Measurements from ENCODE around the gene ADAMTS17.

DNA sequence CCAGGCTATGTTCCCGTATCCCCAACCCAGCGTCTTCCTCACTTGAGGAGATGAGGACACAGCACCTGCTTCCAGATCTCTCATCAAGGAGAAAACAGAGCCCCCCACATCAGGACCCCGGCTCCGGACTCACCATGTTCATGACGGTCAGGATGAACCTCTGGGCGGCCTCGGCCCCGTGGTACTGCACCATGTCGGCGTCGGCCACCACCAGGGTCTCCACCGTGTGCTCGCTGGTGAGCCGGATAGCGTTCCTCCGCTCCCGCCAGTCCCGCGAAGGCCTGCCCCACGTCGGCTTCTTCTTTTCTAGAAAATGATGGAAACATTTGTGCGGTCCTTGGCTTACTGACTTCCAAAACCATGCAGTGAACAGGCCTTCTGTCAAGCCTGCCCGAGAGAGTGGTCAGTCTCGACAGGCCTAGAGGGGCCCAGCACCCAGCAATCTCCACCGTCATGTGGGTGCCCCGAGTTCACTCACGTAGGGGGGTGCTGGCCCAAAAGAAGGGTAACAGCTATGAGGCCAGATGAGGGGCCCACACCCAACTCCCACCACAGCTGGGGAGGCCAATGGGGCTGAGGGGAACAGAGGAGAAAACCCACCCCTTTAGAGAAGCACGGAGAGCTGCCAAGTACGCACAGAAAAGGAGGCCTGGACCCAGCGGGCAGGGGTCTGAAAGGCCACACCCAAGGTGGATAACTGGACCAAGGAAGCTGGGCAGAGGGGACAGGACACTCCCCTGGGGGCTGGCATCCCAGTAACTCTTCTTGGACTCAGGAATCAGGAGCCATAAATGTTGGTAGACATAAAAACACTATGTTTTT, 60.5 kb downstream of the ADAMTS17 start:
- TF ChIP-seq POLR2A (IDR thresholded peaks at IDR 0.05), result no peak
- TF ChIP-seq, protein P1, sequence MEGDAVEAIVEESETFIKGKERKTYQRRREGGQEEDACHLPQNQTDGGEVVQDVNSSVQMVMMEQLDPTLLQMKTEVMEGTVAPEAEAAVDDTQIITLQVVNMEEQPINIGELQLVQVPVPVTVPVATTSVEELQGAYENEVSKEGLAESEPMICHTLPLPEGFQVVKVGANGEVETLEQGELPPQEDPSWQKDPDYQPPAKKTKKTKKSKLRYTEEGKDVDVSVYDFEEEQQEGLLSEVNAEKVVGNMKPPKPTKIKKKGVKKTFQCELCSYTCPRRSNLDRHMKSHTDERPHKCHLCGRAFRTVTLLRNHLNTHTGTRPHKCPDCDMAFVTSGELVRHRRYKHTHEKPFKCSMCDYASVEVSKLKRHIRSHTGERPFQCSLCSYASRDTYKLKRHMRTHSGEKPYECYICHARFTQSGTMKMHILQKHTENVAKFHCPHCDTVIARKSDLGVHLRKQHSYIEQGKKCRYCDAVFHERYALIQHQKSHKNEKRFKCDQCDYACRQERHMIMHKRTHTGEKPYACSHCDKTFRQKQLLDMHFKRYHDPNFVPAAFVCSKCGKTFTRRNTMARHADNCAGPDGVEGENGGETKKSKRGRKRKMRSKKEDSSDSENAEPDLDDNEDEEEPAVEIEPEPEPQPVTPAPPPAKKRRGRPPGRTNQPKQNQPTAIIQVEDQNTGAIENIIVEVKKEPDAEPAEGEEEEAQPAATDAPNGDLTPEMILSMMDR (IDR thresholded peaks at IDR 0.05 in 4 of 5, conservative IDR thresholded peaks at IDR 0.05 in 1 of 5), result no peak
